PC-3 (cell line): ENCODE measurements around the gene UPK2. TPM values are rescaled to one million over a fixed set of nuclear protein-coding genes. Genes with fewer than 3 reads are reported as not detected.
A peak's percentile ranks its signal among the peaks of the same experiment; 100 is the strongest.

Experiments used
- ATAC-seq: fragments of 200-7000 bp; cut with Tn5 transposase; 2 replicates; pipeline ENCODE4 v1.9.1; 2020; ENCODE audit warnings: mild to moderate bottlenecking, moderate library complexity
- BruUV-seq: library from RNA; stranded (reverse); fragments of 400-500 nt; replicated peaks from 2 replicates; lab custom pipeline; 2021; lab: Mats Ljungman, UMichigan
- CTCF ChIA-PET: fragments of 300-600 bp; sonication (Branson Sonifier 250); formaldehyde crosslinking; loops from one replicate; lab custom pipeline; 2022; ENCODE audit warnings: antibody characterized with exemption; lab: Charles Lee
- POLR2A ChIA-PET: fragments of 300-600 bp; sonication (Branson Sonifier 250); formaldehyde crosslinking; loops from one replicate; lab custom pipeline; 2022; ENCODE audit warnings: antibody characterized with exemption; ENCODE audit not compliant: unreplicated experiment; lab: Charles Lee
- DNase-seq: peaks from one replicate; pipeline ENCODE4 v3.0.0-alpha.2; 2015
- H2AFZ ChIP-seq: fragments of 300-600 bp; sonication (generic); 2 replicates; pipeline ENCODE4 v1.6.0; 2016; ENCODE audit warnings: antibody characterized with exemption, low read length
- H3F3A ChIP-seq: fragments of 300-600 bp; sonication (generic); one replicate; pipeline ENCODE4 v1.6.0; 2017; ENCODE audit warnings: antibody characterized with exemption, low read length, control low read depth, mild to moderate bottlenecking; ENCODE audit not compliant: unreplicated experiment
- H3K27ac ChIP-seq: fragments of 300-600 bp; sonication (generic); 2 replicates; pipeline ENCODE4 v1.5.1; 2016; ENCODE audit warnings: mild to moderate bottlenecking, low read length
- H3K27me3 ChIP-seq: fragments of 300-600 bp; sonication (generic); 2 replicates; pipeline ENCODE4 v1.6.1; 2016; ENCODE audit warnings: low read length, mixed read lengths
- H3K36me3 ChIP-seq: fragments of 300-600 bp; sonication (generic); 2 replicates; pipeline ENCODE4 v1.6.1; 2016; ENCODE audit warnings: low read depth, mixed run types, low read length, mixed read lengths
- H3K4me1 ChIP-seq: fragments of 300-600 bp; sonication (generic); 2 replicates; pipeline ENCODE4 v1.5.1; 2016; ENCODE audit warnings: low read length; ENCODE audit not compliant: insufficient read depth
- H3K4me2 ChIP-seq: fragments of 300-600 bp; sonication (generic); 2 replicates; pipeline ENCODE4 v1.6.0; 2016; ENCODE audit warnings: low read length
- H3K4me3 ChIP-seq: fragments of 300-600 bp; sonication (generic); 2 replicates; pipeline ENCODE4 v1.5.1; 2016; ENCODE audit warnings: mild to moderate bottlenecking, low read length, mixed read lengths
- H3K79me2 ChIP-seq: fragments of 300-600 bp; sonication (generic); 2 replicates; pipeline ENCODE4 v1.6.1; 2017; ENCODE audit warnings: low read length, mixed read lengths
- H3K9ac ChIP-seq: fragments of 300-600 bp; sonication (generic); 2 replicates; pipeline ENCODE4 v1.6.0; 2016; ENCODE audit warnings: mild to moderate bottlenecking, low read length
- H3K9me2 ChIP-seq: fragments of 300-600 bp; sonication (generic); replicated peaks from 2 replicates; pipeline ENCODE4 v1.6.1; 2016; ENCODE audit warnings: mixed run types, low read length, mixed read lengths
- H3K9me3 ChIP-seq: fragments of 300-600 bp; sonication (generic); 2 replicates; pipeline ENCODE4 v1.6.1; 2016; ENCODE audit warnings: low read length, mixed read lengths
- H4K20me1 ChIP-seq: fragments of 300-600 bp; sonication (generic); 2 replicates; pipeline ENCODE4 v1.6.1; 2016; ENCODE audit warnings: low read length, mixed read lengths
- CTCF ChIP-seq: fragments of 300-600 bp; sonication (generic); conservative IDR thresholded peaks from 2 replicates; pipeline ENCODE4 v1.5.1; 2017; ENCODE audit warnings: antibody characterized with exemption, low read depth, mild to moderate bottlenecking, low read length
- EZH2 ChIP-seq: fragments of 300-600 bp; sonication (generic); IDR thresholded peaks from one replicate; pipeline ENCODE4 v1.6.1; 2017; ENCODE audit warnings: antibody characterized with exemption, mild to moderate bottlenecking, low read length; ENCODE audit not compliant: unreplicated experiment
- EZH2phosphoT487 ChIP-seq: fragments of 300-600 bp; sonication (generic); IDR thresholded peaks from 2 replicates; pipeline ENCODE4 v1.6.1; 2018; ENCODE audit warnings: mild to moderate bottlenecking, antibody characterized with exemption, low read length, borderline replicate concordance
- intact Hi-C: fragments of 100-400 bp; cut with micrococcal nuclease; formaldehyde crosslinking; loops from 2 replicates; pipeline ENCODE4 v1.9.0; 2023
- total RNA-seq: library from RNA; depleted of rRNA; stranded (reverse); fragments of >200 nt; gene quantifications from 2 replicates; pipeline ENCODE4 v1.2.3, GENCODE V29; 2014

Gene UPK2
- total RNA-seq, 1 experiment from 2014 or later = 0.44 TPM

GRCh38 chr11:118908264-118908663 is 47.8 kb upstream of the UPK2 start:
- peaks cover 80% of the 10 kb centered on the region for H3K79me2 ChIP-seq
- H3K4me1 ChIP-seq = peaks cover 52% of the 10 kb centered on the region
- no peak for DNase-seq

GRCh38 chr11:118908901-118909618 is 47.0 kb upstream of the UPK2 start:
- Histone ChIP-seq H3K36me3 (peaks cover 24% of the 10 kb centered on the region), H3K9me2 (no peaks in the 10 kb centered on the region), H3K27ac (peak overlapping the region; percentile 97), H3K4me2 (peak overlapping the region; percentile 83), H3K4me3 (peak overlapping the region; percentile 61), H3K27me3 (no peaks in the 10 kb centered on the region), H2AFZ (no peak overlapping the region), H3F3A (peaks cover 7% of the 10 kb centered on the region), H3K9me3 (no peaks in the 10 kb centered on the region), H3K9ac (peak overlapping the region; percentile 69), H4K20me1 (no peaks in the 10 kb centered on the region), H3K4me1 (peaks cover 60% of the 10 kb centered on the region), H3K79me2 (peaks cover 80% of the 10 kb centered on the region)
- peak; percentile 0; the same call in 1 of the 2 replicates for ATAC-seq
- POLR2A ChIA-PET = interaction anchor here (0.7 to 1.0 kb wide), 2 partner anchors 17 to 272 kb away, joined by 4 to 9 read pairs; partner anchors contain the start of gene BCL9L
- CTCF ChIA-PET = interaction anchor here (0.7 to 4.7 kb wide), 4 partner anchors 17 to 24 kb away, joined by 3 to 23 read pairs (median 4); partner anchors contain the start of gene BCL9L
- no TSS peak for BruUV-seq
- TF ChIP-seq EZH2 (no peak), CTCF (no peak), EZH2phosphoT487 (no peak)
- intact Hi-C loops = no loop called here
- DNase-seq = peak; percentile 76

More at GRCh38 chr11:118908264-118908663, 47.8 kb upstream of the UPK2 start:
- no peak overlapping the region for H3K4me2 ChIP-seq
- peaks cover 7% of the 10 kb centered on the region for H3F3A ChIP-seq
- no peak overlapping the region for H3K9ac ChIP-seq
- H3K9me3 ChIP-seq = no peaks in the 10 kb centered on the region
- CTCF ChIA-PET = interaction anchor here (4.7 kb wide), 1 partner anchor 17 kb away, joined by 23 read pairs; the partner anchor contains the start of gene BCL9L
- peaks cover 32% of the 10 kb centered on the region for H3K36me3 ChIP-seq
- H3K27ac ChIP-seq = no peak overlapping the region
- intact Hi-C loops = no loop called here
- TF ChIP-seq EZH2phosphoT487 (no peak), EZH2 (no peak), CTCF (no peak)
- H2AFZ ChIP-seq = no peak overlapping the region
- 0 out of 2 replicates have a peak, but pooled peaks cover 3% of the 10 kb centered on the region for H4K20me1 ChIP-seq
- no peak overlapping the region for H3K4me3 ChIP-seq
- H3K27me3 ChIP-seq = no peaks in the 10 kb centered on the region
- POLR2A ChIA-PET = no interaction called here
- H3K9me2 ChIP-seq = no peaks in the 10 kb centered on the region
- no peak for ATAC-seq
- BruUV-seq = no TSS peak
